SK-N-SH treated with all-trans-retinoic acid at 6 μM for 48 hours (cell line): ENCODE data around the gene SLC13A3.

Source experiments
- ARNTL ChIP-seq: fragments of 450-650 bp; formaldehyde crosslinking; IDR thresholded peaks from 2 replicates; pipeline ENCODE4 v1.5.0; 2020; ENCODE audit warnings: low read depth, mild to moderate bottlenecking, moderate library complexity, borderline replicate concordance
- CSDC2 ChIP-seq: fragments of 250-450 bp; sonication (Bioruptor Pico); IDR thresholded peaks from 2 replicates; pipeline ENCODE4 v1.5.0; 2020; ENCODE audit warnings: mild to moderate bottlenecking, moderate library complexity
- CSRNP3 ChIP-seq: fragments of 250-450 bp; sonication (Bioruptor Pico); IDR thresholded peaks from 2 replicates; pipeline ENCODE4 v1.5.1; 2021; ENCODE audit warnings: mild to moderate bottlenecking, moderate library complexity
- RARB ChIP-seq: fragments of 250-450 bp; sonication (Bioruptor Pico); IDR thresholded peaks from 2 replicates; pipeline ENCODE4 v1.8.0; 2021; ENCODE audit warnings: mild to moderate bottlenecking, moderate library complexity
- TCF4 ChIP-seq: fragments of 250-450 bp; sonication (Bioruptor Pico); IDR thresholded peaks from 2 replicates; pipeline ENCODE4 v1.8.0; 2021; ENCODE audit warnings: mild to moderate bottlenecking, moderate library complexity, borderline replicate concordance
- TOX ChIP-seq: fragments of 250-450 bp; sonication (Bioruptor Pico); IDR thresholded peaks from 2 replicates; pipeline ENCODE4 v1.8.0; 2021; ENCODE audit warnings: mild to moderate bottlenecking, moderate library complexity, borderline replicate concordance
- ZFP3 ChIP-seq: fragments of 250-450 bp; sonication (Bioruptor Pico); IDR thresholded peaks from 2 replicates; pipeline ENCODE4 v1.5.0; 2020; ENCODE audit warnings: mild to moderate bottlenecking, moderate library complexity
- ZFP30 ChIP-seq: fragments of 450-650 bp; formaldehyde crosslinking; IDR thresholded peaks from 2 replicates; pipeline ENCODE4 v1.5.0; 2022; ENCODE audit warnings: mild to moderate bottlenecking, moderate library complexity
- ZNF565 ChIP-seq: fragments of 450-650 bp; formaldehyde crosslinking; conservative IDR thresholded peaks from 2 replicates; pipeline ENCODE4 v1.5.0; 2020; ENCODE audit warnings: low read depth, mild to moderate bottlenecking, moderate library complexity
- ZNF8 ChIP-seq: fragments of 450-650 bp; formaldehyde crosslinking; IDR thresholded peaks from 2 replicates; pipeline ENCODE4 v1.5.0; 2020; ENCODE audit warnings: mild to moderate bottlenecking, moderate library complexity
- TF ChIP-seq, protein P1 (sequence below): fragments of 250-450 bp; sonication (Bioruptor Pico); IDR thresholded peaks from 2 replicates; pipeline ENCODE4 v1.5.1; 2020; ENCODE audit warnings: low read depth, mild to moderate bottlenecking, moderate library complexity
- TF ChIP-seq, protein P2 (sequence below): fragments of 250-450 bp; sonication (Bioruptor Pico); IDR thresholded peaks from 2 replicates; pipeline ENCODE4 v1.8.0; 2021; ENCODE audit warnings: low read depth, mild to moderate bottlenecking, moderate library complexity, borderline replicate concordance
- TF ChIP-seq, protein P3 (sequence below): fragments of 250-450 bp; sonication (Bioruptor Pico); IDR thresholded peaks from 2 replicates; pipeline ENCODE4 v1.8.0; 2020; ENCODE audit warnings: mild to moderate bottlenecking, moderate library complexity, borderline replicate concordance

- TF ChIP-seq RARB (CRISPR knock-in tag): no peak
- TF ChIP-seq CSDC2: no peak
- no peak for TF ChIP-seq ZFP30 (CRISPR knock-in tag)
- TF ChIP-seq, protein P1, sequence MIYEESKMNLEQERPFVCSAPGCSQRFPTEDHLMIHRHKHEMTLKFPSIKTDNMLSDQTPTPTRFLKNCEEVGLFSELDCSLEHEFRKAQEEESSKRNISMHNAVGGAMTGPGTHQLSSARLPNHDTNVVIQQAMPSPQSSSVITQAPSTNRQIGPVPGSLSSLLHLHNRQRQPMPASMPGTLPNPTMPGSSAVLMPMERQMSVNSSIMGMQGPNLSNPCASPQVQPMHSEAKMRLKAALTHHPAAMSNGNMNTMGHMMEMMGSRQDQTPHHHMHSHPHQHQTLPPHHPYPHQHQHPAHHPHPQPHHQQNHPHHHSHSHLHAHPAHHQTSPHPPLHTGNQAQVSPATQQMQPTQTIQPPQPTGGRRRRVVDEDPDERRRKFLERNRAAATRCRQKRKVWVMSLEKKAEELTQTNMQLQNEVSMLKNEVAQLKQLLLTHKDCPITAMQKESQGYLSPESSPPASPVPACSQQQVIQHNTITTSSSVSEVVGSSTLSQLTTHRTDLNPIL: no peak
- TF ChIP-seq TOX (CRISPR knock-in tag): no peak
- TF ChIP-seq ZNF565 (CRISPR knock-in tag): no peak
- TF ChIP-seq, protein P2, sequence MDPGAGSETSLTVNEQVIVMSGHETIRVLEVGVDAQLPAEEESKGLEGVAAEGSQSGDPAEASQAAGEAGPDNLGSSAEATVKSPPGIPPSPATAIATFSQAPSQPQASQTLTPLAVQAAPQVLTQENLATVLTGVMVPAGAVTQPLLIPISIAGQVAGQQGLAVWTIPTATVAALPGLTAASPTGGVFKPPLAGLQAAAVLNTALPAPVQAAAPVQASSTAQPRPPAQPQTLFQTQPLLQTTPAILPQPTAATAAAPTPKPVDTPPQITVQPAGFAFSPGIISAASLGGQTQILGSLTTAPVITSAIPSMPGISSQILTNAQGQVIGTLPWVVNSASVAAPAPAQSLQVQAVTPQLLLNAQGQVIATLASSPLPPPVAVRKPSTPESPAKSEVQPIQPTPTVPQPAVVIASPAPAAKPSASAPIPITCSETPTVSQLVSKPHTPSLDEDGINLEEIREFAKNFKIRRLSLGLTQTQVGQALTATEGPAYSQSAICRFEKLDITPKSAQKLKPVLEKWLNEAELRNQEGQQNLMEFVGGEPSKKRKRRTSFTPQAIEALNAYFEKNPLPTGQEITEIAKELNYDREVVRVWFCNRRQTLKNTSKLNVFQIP (CRISPR knock-in tag): no peak
- no peak for TF ChIP-seq TCF4 (CRISPR knock-in tag)
- no peak for TF ChIP-seq ARNTL (CRISPR knock-in tag)
- TF ChIP-seq, protein P3, sequence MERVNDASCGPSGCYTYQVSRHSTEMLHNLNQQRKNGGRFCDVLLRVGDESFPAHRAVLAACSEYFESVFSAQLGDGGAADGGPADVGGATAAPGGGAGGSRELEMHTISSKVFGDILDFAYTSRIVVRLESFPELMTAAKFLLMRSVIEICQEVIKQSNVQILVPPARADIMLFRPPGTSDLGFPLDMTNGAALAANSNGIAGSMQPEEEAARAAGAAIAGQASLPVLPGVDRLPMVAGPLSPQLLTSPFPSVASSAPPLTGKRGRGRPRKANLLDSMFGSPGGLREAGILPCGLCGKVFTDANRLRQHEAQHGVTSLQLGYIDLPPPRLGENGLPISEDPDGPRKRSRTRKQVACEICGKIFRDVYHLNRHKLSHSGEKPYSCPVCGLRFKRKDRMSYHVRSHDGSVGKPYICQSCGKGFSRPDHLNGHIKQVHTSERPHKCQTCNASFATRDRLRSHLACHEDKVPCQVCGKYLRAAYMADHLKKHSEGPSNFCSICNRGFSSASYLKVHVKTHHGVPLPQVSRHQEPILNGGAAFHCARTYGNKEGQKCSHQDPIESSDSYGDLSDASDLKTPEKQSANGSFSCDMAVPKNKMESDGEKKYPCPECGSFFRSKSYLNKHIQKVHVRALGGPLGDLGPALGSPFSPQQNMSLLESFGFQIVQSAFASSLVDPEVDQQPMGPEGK (CRISPR knock-in tag): no peak
- no peak for TF ChIP-seq CSRNP3 (CRISPR knock-in tag)
- TF ChIP-seq ZNF8 (CRISPR knock-in tag): no peak
- TF ChIP-seq ZFP3 (CRISPR knock-in tag): no peak
Measured at GRCh38 chr20:46621492-46621891, 29.8 kb downstream of the SLC13A3 start.
